Activated T-cell treated with anti-CD3 and anti-CD28 coated beads, Interleukin-2, amount 50 U/mL, for 4 hours (primary cell): Measurements from ENCODE around the gene TRERF1. TPM values are rescaled to one million over a fixed set of nuclear protein-coding genes. Genes with fewer than 3 reads are reported as not detected.

Experiments used
- ATAC-seq, 2 donors: fragments of 200-7000 bp; cut with Tn5 transposase; one replicate each; pipeline ENCODE4 v1.10.0; 2021
- DNase-seq: peaks from one replicate; pipeline ENCODE4 v3.0.0-alpha.2; 2020
- H3K27me3 Mint-ChIP-seq: one replicate; pipeline ENCODE4 v1.8.0; 2021; ENCODE audit warnings: low read depth, mixed read lengths
- H3K36me3 Mint-ChIP-seq: one replicate; pipeline ENCODE4 v1.8.0; 2022; ENCODE audit warnings: mixed read lengths; ENCODE audit not compliant: insufficient read depth
- H3K4me1 Mint-ChIP-seq: one replicate; pipeline ENCODE4 v1.8.0; 2021; ENCODE audit warnings: low read depth, mixed read lengths
- H3K4me3 Mint-ChIP-seq: one replicate; pipeline ENCODE4 v1.8.0; 2021; ENCODE audit warnings: mild to moderate bottlenecking, moderate library complexity, mixed read lengths
- H3K9me3 Mint-ChIP-seq: one replicate; pipeline ENCODE4 v1.8.0; 2021; ENCODE audit warnings: mixed read lengths
- total RNA-seq, 3 donors: library from RNA; stranded (reverse); gene quantifications; one replicate each; pipeline ENCODE4 v1.2.1, GENCODE V29; 2021

Gene TRERF1
- total RNA-seq, 3 donors from 2014 or later: 8.9 to 9.4 (median 9.0) TPM

GRCh38 chr6:42281570-42281969 lies 170.2 kb downstream of the TRERF1 start:
- ATAC-seq: peak in 1 of 2 donors; percentile 23

GRCh38 chr6:42280966-42281533 lies 170.7 kb downstream of the TRERF1 start:
- ATAC-seq (no peak), DNase-seq (no peak)
- Mint-ChIP-seq H3K4me3 (peak overlapping the region; percentile 16), H3K36me3 (peaks cover 17% of the 10 kb centered on the region), H3K9me3 (no peaks in the 10 kb centered on the region), H3K4me1 (peaks cover 57% of the 10 kb centered on the region), H3K27me3 (no peaks in the 10 kb centered on the region)

More at GRCh38 chr6:42281570-42281969, 170.2 kb downstream of the TRERF1 start:
- peak; percentile 44 for DNase-seq
- Mint-ChIP-seq H3K36me3 (peaks cover 15% of the 10 kb centered on the region), H3K9me3 (no peaks in the 10 kb centered on the region), H3K4me3 (peak overlapping the region; percentile 16), H3K27me3 (no peaks in the 10 kb centered on the region), H3K4me1 (peaks cover 57% of the 10 kb centered on the region)

GRCh38 chr6:42279966-42280629 lies 171.6 kb downstream of the TRERF1 start:
- Mint-ChIP-seq H3K4me1 (peaks cover 57% of the 10 kb centered on the region), H3K36me3 (peaks cover 19% of the 10 kb centered on the region), H3K4me3 (no peak overlapping the region), H3K27me3 (no peaks in the 10 kb centered on the region), H3K9me3 (no peaks in the 10 kb centered on the region)
- DNase-seq (no peak), ATAC-seq (no peak)

- H3K4me1 Mint-ChIP-seq: peaks cover 54% of the 10 kb centered on the region
- ATAC-seq: peak; percentile 44 to 51
- H3K27me3 Mint-ChIP-seq: no peaks in the 10 kb centered on the region
- DNase-seq: no peak
- H3K36me3 Mint-ChIP-seq: peaks cover 14% of the 10 kb centered on the region
- no peak overlapping the region for H3K4me3 Mint-ChIP-seq
- H3K9me3 Mint-ChIP-seq: no peaks in the 10 kb centered on the region
Observed at GRCh38 chr6:42279144-42279781, 172.5 kb downstream of the TRERF1 start.

- H3K27me3 Mint-ChIP-seq: no peaks in the 10 kb centered on the region
- no peaks in the 10 kb centered on the region for H3K9me3 Mint-ChIP-seq
- no peak overlapping the region for H3K4me3 Mint-ChIP-seq
- H3K36me3 Mint-ChIP-seq: peaks cover 14% of the 10 kb centered on the region
- ATAC-seq (peak; percentile 83 to 85), DNase-seq (no peak)
- peaks cover 53% of the 10 kb centered on the region for H3K4me1 Mint-ChIP-seq
Observed at GRCh38 chr6:42278131-42278853, 173.4 kb downstream of the TRERF1 start.

- H3K36me3 Mint-ChIP-seq: peaks cover 8% of the 10 kb centered on the region
- H3K4me3 Mint-ChIP-seq: no peak overlapping the region
- no peaks in the 10 kb centered on the region for H3K27me3 Mint-ChIP-seq
- ATAC-seq (no peak), DNase-seq (no peak)
- no peaks in the 10 kb centered on the region for H3K9me3 Mint-ChIP-seq
- H3K4me1 Mint-ChIP-seq: peaks cover 38% of the 10 kb centered on the region
Observed at GRCh38 chr6:42276034-42276890, 175.5 kb downstream of the TRERF1 start.

GRCh38 chr6:42275376-42276033 lies 176.2 kb downstream of the TRERF1 start:
- Mint-ChIP-seq H3K9me3 (no peaks in the 10 kb centered on the region), H3K27me3 (no peaks in the 10 kb centered on the region), H3K36me3 (peaks cover 8% of the 10 kb centered on the region), H3K4me3 (no peak overlapping the region), H3K4me1 (peaks cover 31% of the 10 kb centered on the region)
- ATAC-seq (no peak), DNase-seq (no peak)

GRCh38 chr6:42274898-42275297 lies 176.8 kb downstream of the TRERF1 start:
- no peak overlapping the region for H3K4me3 Mint-ChIP-seq
- no peaks in the 10 kb centered on the region for H3K9me3 Mint-ChIP-seq
- H3K36me3 Mint-ChIP-seq: peaks cover 7% of the 10 kb centered on the region
- H3K27me3 Mint-ChIP-seq: no peaks in the 10 kb centered on the region
- H3K4me1 Mint-ChIP-seq: peaks cover 25% of the 10 kb centered on the region
- DNase-seq (no peak), ATAC-seq (no peak)

- no peak for DNase-seq
- H3K27me3 Mint-ChIP-seq: no peaks in the 10 kb centered on the region
- peaks cover 6% of the 10 kb centered on the region for H3K4me1 Mint-ChIP-seq
- H3K4me3 Mint-ChIP-seq: no peak overlapping the region
- ATAC-seq: no peak
- H3K36me3 Mint-ChIP-seq: peaks cover 22% of the 10 kb centered on the region
- no peaks in the 10 kb centered on the region for H3K9me3 Mint-ChIP-seq
Observed at GRCh38 chr6:42271834-42272805, 179.6 kb downstream of the TRERF1 start.

GRCh38 chr6:42269974-42270510 lies 181.7 kb downstream of the TRERF1 start:
- Mint-ChIP-seq H3K27me3 (no peaks in the 10 kb centered on the region), H3K4me1 (peaks cover 5% of the 10 kb centered on the region), H3K36me3 (peaks cover 17% of the 10 kb centered on the region), H3K4me3 (no peak overlapping the region), H3K9me3 (no peaks in the 10 kb centered on the region)
- ATAC-seq: no peak
- no peak for DNase-seq

- DNase-seq (no peak), ATAC-seq (no peak)
- H3K9me3 Mint-ChIP-seq: no peaks in the 10 kb centered on the region
- no peaks in the 10 kb centered on the region for H3K27me3 Mint-ChIP-seq
- H3K4me3 Mint-ChIP-seq: no peak overlapping the region
- peaks cover 17% of the 10 kb centered on the region for H3K36me3 Mint-ChIP-seq
- H3K4me1 Mint-ChIP-seq: peaks cover 5% of the 10 kb centered on the region
Observed at GRCh38 chr6:42269553-42269952, 182.2 kb downstream of the TRERF1 start.

- DNase-seq (no peak), ATAC-seq (no peak)
- Mint-ChIP-seq H3K4me1 (peaks cover 5% of the 10 kb centered on the region), H3K27me3 (no peaks in the 10 kb centered on the region), H3K9me3 (no peaks in the 10 kb centered on the region), H3K4me3 (no peak overlapping the region), H3K36me3 (peaks cover 17% of the 10 kb centered on the region)
Observed at GRCh38 chr6:42268835-42269204, 182.9 kb downstream of the TRERF1 start.
